Measurements from ENCODE around the gene LEMD2.

LEMD2 gene

DNA sequence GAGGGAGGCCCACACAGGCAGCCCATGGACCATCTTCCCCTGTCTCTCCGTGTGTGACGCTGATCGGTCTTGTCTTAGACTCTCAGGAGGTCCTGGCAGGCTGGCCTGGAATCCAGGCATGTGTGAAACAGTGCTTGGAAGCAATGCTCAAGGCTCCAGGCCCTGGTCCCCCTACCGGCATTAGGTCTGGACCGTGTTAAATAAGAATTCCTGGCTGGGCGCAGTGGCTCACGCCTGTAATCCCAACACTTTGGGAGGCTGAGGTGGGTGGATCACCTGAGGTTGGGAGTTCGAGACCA is 55.3 kb downstream of the LEMD2 start:
- DNase-seq = no peak

DNA sequence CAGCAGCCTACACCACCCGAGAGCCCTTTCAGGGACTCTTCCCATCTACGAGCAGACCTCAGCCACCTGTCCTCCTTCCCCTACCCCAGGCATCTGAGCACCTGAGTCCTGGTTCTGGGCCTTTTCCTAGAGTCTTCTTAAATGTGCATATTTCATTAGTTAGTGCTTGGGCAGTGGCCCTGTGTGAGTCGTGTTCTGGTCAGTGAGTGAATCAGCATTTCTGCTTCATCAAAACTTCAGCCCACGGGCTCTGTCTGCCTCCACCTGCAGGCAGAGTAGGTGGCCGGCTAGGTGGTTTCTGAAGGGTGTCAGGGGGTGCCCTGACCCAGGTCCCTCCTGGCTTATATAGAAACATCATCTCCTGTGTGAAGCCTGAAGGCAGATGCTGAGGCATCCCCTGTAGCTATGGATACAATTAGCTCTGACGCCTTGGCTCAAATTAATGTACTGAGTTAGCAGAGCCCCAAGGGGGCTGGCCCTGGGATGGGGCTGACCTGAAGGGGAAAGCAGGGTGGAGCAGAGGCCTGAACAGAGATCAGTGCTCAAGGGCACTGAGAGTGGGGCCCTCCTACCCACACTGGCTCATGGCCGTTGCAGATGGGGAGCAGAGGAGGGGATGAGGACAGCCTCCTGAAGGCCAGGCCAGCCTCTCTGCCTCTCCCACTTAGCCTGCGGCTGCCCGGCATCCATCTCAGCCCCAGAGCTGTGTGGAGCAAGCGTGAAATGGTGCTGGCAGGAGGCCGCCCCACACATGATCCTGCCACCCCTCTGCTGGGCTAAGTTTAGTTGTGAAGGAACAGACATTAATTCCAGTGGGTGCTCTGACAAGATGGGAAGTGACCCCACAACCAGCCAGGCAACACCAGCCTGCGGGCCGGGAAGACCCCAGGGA is 55.9 kb downstream of the LEMD2 start:
- DNase-seq = no peak

DNA sequence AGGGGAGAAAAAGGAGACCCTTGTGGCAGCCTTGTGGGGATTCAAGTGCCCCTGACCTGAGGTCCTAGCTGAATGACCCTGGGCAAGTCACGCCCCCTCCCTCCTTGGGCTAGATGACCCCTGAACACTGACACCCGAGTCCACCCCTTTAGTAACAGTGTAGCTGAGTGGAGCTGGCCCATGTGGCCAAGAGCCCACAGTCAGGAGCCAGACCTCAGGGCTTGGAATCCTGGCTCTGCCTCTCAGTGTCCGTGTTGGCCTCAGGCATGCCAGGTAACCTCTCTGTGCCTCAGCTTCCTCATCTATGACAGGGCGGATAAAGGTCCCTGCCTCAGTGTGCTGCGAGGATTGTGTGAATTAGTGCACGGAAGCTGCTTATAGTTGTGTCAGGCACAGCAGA is 56.5 kb downstream of the LEMD2 start:
- no peak for DNase-seq

DNA sequence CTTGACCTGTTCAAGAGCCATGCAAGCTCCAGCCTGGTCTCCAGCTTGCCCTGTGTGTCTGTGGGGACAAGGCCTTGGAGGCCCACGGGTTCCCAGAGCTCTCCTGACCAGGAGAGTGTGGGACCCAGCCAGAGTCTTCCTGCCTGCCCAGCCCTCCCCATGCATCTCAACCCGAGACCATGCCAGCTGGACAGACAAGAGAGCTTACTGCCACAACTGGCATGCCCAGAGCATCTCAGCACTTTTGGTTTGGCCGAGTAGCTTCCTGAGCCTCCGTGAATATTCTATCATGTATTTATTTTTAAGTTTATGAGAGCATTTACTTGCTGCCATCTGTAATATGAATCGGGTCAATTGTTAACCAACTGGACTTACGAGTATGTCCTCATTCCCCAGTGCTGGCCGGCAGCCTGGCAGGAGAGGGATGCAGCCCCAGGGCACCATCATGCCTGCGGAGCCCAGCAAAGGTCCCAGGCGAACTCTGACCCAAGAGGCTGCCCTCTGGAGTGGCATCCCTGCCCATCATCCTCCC is 57.1 kb downstream of the LEMD2 start:
- no peak for DNase-seq

DNA sequence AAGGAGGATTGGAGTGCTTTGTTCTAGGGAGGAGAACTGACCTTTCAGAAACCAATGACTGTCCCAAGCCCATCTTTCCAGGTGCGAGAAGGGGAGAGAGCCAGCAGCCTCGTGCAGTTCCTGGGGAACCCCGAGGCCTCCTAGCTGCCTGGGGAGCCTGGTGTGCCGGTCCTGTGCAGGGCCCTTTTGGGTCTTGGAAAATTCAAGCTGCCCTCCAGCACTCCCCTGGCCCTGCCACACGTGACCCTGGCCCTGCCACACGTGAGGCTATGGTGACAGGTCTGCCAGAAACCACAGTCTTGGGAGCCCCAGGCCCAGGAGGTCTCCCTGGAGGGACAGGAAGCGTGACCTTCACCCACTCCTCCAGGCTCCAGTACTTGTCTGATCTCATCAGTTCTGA is 57.9 kb downstream of the LEMD2 start:
- no peak for DNase-seq

DNA sequence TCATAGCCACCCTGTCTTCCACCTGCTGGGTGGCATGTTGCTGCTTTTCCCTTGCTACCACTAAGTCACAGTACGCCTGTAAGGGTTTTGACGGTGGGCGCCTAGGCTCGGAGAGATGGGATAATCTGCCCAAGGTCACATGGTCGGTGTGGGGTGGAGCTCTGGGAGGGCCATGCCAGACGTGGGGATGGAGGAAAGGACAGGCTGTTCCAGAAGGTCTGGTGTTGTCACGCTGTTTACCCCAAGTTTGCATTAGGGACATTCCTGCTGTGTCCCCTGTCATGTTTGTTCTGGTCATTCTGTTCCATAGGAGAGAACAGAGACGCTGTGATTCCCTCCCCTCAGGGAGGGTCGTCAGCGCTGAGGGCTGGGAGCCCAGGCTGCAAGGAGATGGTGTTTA is 58.3 kb downstream of the LEMD2 start:
- DNase-seq = no peak

DNA sequence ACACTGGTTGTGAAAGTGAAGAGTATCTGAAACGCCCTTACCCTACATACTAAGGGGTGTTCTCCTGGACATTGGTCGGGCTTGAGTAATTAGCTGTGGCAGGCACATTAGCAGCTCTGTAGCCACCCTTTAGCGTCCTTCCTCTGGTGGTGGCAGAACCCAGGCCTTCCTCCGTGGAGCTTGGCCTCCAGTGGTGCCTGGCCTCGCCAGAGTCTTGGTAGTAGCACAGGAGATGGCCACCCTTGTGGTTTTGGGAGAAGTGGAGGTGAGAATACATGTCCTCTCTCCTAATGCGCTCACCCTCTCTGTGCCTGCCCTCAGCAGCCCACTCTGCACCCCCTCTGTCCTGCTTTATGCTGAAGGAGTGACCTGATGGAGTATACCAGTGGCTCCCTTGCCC is 59.9 kb downstream of the LEMD2 start:
- no peak for DNase-seq

DNA sequence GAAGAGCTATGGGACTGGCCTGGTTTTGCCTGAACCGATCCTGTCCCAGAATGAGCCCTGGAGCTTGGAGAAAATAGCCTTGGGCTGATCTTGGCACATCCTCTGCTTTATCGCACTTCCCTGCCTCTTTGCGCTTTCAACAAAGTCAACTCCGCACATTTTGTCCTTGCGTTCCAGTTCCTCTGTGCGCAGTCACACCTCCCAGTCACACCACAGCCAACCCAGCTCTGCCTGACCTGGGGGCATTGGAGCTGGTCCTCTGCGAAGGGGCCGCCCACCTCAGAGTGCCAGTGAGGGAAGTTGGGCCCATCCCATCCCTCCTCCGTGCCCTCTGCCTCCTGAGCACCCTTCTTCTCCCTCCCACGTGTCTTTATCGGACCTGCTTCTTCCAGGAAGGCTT is 60.5 kb downstream of the LEMD2 start:
- no peak for DNase-seq

DNA sequence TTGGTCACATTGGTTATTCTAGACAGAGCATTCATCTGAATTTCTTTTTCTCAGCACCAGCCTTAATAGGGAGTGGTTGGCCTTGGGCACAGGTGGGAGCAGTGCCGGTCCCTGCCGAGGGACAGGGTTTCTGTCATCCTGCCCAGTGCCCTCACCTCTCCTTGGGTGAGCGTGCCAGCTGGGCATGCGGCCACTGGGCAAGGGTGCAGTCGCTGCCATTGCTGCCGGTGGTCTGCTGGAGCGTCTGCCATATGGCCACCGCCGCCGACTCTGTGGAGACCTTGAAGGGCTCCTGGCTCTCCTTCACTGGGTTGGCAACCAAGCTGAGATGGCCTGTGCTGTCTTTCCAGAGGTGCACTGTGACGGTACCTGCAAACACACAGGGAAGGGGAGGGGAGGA is 61.0 kb downstream of the LEMD2 start:
- DNase-seq = no peak

DNA sequence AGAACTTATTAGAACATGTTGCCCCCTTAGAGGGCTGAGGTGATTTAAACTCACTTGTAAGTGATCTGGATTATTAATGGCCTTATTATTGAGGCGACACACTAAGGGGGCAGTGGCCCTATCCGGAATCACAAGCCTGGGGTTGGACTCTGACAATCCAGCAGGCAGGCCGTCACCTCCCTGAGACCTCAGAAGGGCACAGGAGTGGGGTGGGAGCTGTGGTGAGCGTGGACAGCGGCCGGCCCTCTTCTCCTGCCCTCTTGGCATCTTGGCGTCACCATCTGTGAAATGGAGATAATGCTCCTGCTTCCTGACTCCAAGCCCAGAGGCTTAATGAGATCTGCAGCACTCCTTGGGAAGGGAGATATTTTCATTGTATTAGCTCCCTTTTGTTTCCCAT is 61.8 kb downstream of the LEMD2 start:
- DNase-seq = no peak

DNA sequence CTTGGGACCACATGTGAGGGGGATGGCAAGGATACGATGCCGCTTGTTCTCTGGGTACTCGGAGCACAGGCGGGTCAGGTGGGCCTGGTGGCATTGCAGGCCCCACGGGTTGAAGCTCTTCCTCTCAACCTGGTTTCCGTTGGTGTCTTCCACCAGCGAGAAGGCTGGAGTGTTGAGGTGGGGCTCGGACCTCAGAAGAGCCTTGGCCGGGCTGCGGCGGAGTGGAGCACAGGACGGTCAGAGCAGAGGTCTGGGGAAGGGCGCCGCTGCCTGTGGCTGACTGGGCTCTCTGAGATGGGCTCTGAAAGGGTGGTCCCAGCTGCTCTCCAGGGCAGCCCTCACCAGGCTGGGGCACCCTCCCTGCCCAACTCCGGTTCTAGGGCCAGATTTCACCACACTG is 62.2 kb downstream of the LEMD2 start:
- DNase-seq = no peak

DNA sequence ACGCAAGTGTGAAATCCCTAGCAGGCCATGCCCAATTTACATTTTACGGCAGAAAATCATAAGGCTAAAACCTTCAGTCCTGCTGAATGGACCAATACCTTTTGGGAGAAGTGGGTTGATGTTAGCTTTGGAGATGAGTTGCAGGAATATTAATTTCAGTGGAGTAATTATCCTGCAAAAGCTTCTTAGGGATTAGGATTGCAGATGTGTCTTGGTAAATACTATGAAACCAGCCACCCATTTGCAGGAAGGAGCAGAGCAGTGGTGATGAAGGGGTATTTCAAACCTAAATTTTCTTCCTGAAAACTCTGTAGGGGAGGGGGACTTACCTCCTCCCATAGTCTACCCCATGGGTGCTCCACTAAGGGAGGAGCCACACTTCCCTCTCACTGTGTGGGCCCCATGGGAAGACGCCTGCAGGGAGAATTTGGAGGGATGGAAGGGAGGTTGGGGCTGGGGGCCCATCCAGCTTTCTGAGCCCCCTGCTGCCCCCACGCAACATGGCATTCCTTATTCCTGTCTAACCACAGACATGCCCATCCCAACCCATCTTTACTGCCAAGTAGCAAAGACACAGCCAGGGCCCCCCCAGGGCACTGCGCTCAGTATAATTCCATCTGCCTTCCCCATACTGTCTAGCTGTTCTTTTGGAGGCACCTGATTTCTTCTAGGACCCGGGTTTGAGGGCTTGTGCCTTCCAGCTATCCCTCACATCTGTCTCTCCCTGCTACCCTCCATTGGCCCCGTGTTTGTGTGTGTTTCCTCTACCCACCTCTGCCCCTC is 62.8 kb downstream of the LEMD2 start:
- no peak for DNase-seq

DNA sequence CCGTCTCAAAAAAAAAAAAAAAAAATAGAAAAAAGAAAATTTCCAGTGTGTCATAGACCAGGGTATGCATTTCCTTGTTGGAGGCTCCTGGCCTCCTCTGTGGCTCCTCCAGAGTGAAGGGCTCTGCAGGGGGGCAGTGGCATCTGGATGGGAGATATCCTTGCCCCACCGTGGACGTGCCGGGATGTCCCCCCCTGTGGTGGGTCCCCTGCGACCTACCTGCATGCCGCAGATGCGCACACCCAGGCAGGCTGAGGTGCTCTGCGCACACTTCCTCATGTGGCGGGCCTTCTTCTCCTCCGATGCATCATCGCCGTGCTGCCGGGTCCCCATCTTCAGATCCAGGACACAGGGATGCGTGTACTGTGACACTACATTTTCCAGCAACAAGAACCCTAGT is 63.7 kb downstream of the LEMD2 start:
- no peak for DNase-seq

DNA sequence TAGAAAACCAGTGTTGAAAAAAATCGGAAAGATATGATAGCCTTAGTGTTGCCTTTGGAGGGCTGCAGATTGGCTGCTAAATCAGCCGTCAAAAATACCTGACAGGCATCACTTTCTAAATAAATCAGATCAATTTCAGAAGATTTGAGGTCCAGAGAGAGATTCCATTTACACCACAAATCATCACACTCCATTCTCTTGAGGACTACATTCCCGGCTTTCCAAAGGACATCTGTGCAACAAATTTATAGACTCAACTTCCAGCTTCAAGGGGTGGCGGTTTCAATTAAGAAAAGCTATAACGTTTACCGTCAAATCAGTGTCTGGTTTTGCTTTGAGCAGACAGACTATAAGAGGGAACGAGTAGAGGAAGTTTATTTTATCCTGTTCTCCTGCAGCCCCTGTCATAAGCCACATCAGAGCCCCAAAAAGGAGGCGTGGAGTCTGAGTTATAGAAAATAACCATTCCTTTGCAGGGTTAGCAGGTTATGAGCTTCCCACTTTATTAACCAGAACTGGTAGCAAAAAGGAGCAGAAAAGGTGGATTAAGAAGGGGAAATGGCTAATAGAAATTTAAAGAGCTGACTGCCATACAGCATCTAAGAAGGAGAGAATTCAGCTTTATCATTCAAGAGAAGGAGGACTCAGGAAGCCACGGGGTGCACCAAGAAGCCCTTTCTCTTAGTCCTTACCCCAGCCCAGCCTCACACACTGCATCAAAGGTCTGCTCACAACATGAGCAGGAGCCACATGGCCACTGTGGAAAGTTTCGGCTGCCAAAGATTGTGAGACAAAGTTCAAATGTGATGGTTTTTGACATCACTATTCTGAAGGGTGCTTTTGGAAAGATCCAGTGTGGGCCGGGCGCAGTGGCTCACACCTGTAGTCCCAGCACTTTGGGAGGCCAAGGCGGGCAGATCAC is 64.6 kb downstream of the LEMD2 start:
- no peak for DNase-seq

DNA sequence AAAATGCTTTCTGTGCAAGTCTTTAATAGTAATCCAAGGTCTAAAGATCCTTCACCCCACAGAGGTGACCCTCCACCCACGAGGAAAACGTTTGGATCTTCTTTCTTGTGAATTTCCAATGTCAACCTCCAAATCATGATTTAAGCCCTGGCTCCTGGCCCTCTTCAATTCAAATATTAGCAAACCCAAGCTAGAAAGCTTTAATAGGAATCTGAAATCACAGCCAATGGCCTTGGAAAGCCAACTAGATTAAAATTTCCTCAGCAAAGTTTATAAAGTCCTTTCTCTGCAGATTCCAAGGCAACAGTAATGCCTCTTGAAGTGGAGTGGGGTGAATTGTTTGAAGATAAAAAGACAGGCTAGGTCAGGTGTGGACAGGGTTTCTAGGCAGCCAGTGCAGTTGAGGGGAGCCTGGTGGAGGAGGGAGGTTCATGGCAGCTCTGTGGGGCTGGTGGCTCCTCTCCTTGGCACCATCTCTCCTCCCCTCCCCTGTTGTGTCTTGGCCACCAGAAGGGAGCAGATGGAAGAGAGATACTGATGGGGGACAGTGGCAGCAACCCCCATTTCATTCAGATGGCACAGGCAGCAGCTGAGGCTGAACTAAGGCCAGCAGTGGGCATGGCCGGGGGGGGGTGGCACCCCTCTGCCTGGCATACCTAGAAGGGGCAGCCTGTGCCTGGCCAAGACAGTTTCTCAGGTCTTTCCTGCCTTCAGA is 65.4 kb downstream of the LEMD2 start:
- DNase-seq = no peak

DNA sequence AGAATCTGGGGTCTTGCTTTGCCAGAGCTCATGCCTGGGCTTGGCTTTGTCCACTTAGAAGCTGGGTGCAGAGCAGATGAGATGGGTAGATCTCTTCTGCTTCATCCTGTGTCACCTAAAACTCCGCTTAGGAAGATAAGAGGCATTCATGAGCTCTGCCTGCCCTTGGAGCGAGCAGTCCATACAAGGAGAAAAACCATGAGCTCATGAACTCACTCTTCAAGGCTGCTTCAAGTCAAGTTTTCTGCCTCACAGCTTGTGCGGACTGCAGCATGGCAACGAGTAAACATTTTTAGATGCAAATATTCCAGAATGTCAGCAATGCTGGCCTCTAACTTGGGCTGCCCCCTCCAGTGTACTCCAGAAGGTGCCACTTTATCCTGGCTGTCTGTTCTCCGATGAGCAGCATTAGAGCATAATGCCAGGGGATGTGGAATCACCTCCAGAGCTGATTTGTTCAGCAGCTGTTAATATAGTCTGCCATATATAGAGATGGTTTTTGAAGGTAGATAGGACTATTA is 66.8 kb downstream of the LEMD2 start:
- no peak for DNase-seq

DNA sequence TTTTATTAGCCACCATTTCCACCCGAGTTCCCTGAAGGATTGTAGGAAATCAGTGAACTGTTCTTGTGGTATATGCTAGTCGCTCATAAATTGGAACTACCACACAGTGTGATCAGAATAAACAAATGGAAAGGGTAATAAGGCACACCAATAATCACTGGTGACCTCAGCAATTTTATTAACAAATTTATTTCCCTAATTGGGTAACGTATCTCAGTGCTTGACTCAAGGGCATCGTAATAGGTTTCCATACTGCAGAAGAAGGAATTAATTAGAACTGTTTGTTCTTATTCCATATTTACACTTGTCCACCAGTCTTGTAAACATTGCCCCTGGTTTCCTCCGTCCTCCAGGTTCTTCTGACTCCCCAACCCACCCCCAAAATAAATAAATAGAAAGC is 67.4 kb downstream of the LEMD2 start:
- no peak for DNase-seq
